Keratinocyte (primary cell): Measurements from ENCODE around the gene ELL. TPM values are rescaled to one million over a fixed set of nuclear protein-coding genes. Genes with fewer than 3 reads are reported as not detected.

Experiments
- DNase-seq: peaks from one replicate; pipeline ENCODE4 v3.0.0-alpha.2; 2011; ENCODE audit warnings: low read depth, missing footprints, low spot score
- FAIRE-seq: peaks from 2 replicates; lab custom pipeline; 2011; peaks lifted over from hg19 to GRCh38; lab: Jason Lieb, UNC
- H2AFZ ChIP-seq: 2 replicates; pipeline ENCODE4 v1.6.0; 2012; ENCODE audit warnings: low read length, control low read depth, inconsistent platforms; ENCODE audit not compliant: control insufficient read depth
- H3K27ac ChIP-seq: 2 replicates; pipeline ENCODE4 v1.5.1; 2011; ENCODE audit warnings: low read length; ENCODE audit not compliant: control insufficient read depth, insufficient read depth
- H3K27me3 ChIP-seq: 3 replicates; pipeline ENCODE4 v1.6.0; 2011; ENCODE audit warnings: low read length; ENCODE audit not compliant: control insufficient read depth, insufficient read depth; ENCODE audit errors: extremely low read depth
- H3K36me3 ChIP-seq, 2 experiments: 2 replicates in 1 of 2; 3 replicates in 1 of 2; pipeline ENCODE4 v1.5.1; 2011; ENCODE audit warnings: low read length in 2 of 2, mild to moderate bottlenecking in 1 of 2; ENCODE audit not compliant: control insufficient read depth in 2 of 2, insufficient read depth in 2 of 2; ENCODE audit errors: extremely low read depth in 1 of 2
- H3K4me1 ChIP-seq: 3 replicates; pipeline ENCODE4 v1.5.1; 2011; ENCODE audit warnings: low read length; ENCODE audit not compliant: control insufficient read depth, insufficient read depth; ENCODE audit errors: extremely low read depth
- H3K4me2 ChIP-seq: 3 replicates; pipeline ENCODE4 v1.6.0; 2011; ENCODE audit warnings: low read depth, low read length; ENCODE audit not compliant: control insufficient read depth, insufficient read depth; ENCODE audit errors: extremely low read depth
- H3K4me3 ChIP-seq, 3 experiments: fragments of 200-600 bp in 1 of 3; sonication (generic) in 1 of 3; 2 replicates in 2 of 3; 3 replicates in 1 of 3; pipeline ENCODE4 v1.5.1; 2011 to 2016; ENCODE audit warnings: low read length in 3 of 3, mild to moderate bottlenecking in 3 of 3, control low read depth in 2 of 3, inconsistent platforms in 1 of 3, low read depth in 1 of 3, mixed read lengths in 1 of 3, mixed run types in 1 of 3, moderate library complexity in 1 of 3; ENCODE audit not compliant: control insufficient read depth in 2 of 3, insufficient read depth in 2 of 3; ENCODE audit errors: extremely low read depth in 1 of 3
- H3K79me2 ChIP-seq: 2 replicates; pipeline ENCODE4 v1.6.0; 2012; ENCODE audit warnings: low read length; ENCODE audit not compliant: control insufficient read depth, insufficient read depth
- H3K9ac ChIP-seq: 3 replicates; pipeline ENCODE4 v1.6.0; 2011; ENCODE audit warnings: low read length; ENCODE audit not compliant: control insufficient read depth, insufficient read depth; ENCODE audit errors: extremely low read depth
- H3K9me1 ChIP-seq: 3 replicates; pipeline ENCODE4 v1.6.0; 2011; ENCODE audit warnings: low read length; ENCODE audit not compliant: control insufficient read depth, insufficient read depth; ENCODE audit errors: extremely low read depth
- H3K9me3 ChIP-seq: 2 replicates; pipeline ENCODE4 v1.5.1; 2012; ENCODE audit warnings: low read depth, low read length; ENCODE audit not compliant: control insufficient read depth
- H4K20me1 ChIP-seq: 3 replicates; pipeline ENCODE4 v1.6.0; 2011; ENCODE audit warnings: low read length; ENCODE audit not compliant: control insufficient read depth, insufficient read depth; ENCODE audit errors: extremely low read depth
- EZH2 ChIP-seq: IDR thresholded peaks from one replicate; pipeline ENCODE4 v1.6.1; 2012; ENCODE audit warnings: inconsistent platforms, mild to moderate bottlenecking, low read length, moderate library complexity
- dilution Hi-C: fragments of 300-500 bp; cut with MboI; formaldehyde crosslinking; loops from one replicate; pipeline ENCODE4 v1.7.0; 2020; ENCODE audit warnings: low sequenced_read_pairs; ENCODE audit not compliant: extremely low pct_ligation_motif_present
- polyA plus RNA-seq, 5 experiments: library from polyadenylated mRNA; depleted of rRNA in 3 of 5; stranded (reverse) in 3 of 5; stranded (forward) in 1 of 5; unstranded in 1 of 5; fragments of >200 nt; gene quantifications; 1 replicate in 1 of 5; 2 replicates in 3 of 5; 3 replicates in 1 of 5; pipeline versions ENCODE4 v1.2.1 to v1.2.3, GENCODE V29; 2011 to 2012; ENCODE audit warnings: missing spikeins in 2 of 5, low read depth in 1 of 5, low replicate concordance in 1 of 5
- TF ChIP-seq, protein P1 (sequence below), 3 experiments: IDR thresholded peaks in 1 of 3; conservative IDR thresholded peaks in 1 of 3; optimal IDR thresholded peaks in 1 of 3; 2 replicates in 2 of 3; 3 replicates in 1 of 3; pipeline versions ENCODE3 to v1.5.1; 2011; ENCODE audit warnings: low read length in 3 of 3, mild to moderate bottlenecking in 3 of 3, moderate library complexity in 2 of 3, control low read depth in 1 of 3, inconsistent platforms in 1 of 3; ENCODE audit not compliant: insufficient read depth in 2 of 3; ENCODE audit errors: extremely low read depth in 1 of 3

ELL gene
- polyA plus RNA-seq, 1 donor (not counting 4 experiments of a cell fraction or from before 2014, with no cell fraction given): 4.4 TPM

DNA sequence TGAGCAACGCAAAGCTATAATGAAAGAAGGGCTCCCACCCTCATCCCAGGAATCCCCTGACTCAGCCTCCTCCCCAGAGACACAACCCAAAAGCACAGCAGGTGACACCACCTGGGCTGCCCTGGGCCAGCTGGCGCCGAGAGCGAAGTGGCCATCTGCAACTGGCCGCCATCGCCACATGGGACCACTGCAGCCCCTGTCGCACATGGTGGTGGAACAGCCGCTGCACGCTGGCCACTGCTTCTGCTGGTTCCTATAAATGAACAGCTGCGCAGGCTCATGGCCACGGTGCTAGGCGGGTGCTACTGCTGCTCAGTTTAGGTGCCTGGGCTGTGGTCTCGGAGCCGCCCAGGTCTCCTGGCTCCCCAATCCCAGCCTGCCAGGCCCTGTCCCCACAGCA is 72.3 kb downstream of the ELL start:
- Histone ChIP-seq H3K79me2 (peaks cover 12% of the 10 kb centered on the region), H3K4me1 (peaks cover 10% of the 10 kb centered on the region), H3K9me3 (no peaks in the 10 kb centered on the region), H2AFZ (no peak overlapping the region), H3K27ac (no peak overlapping the region), H3K4me2 (no peak overlapping the region), H4K20me1 (no peaks in the 10 kb centered on the region), H3K9me1 (no peaks in the 10 kb centered on the region), H3K4me3 (no peak overlapping the region), H3K27me3 (no peaks in the 10 kb centered on the region), H3K36me3 (peaks cover 42 to 50% of the 10 kb centered on the region in 2 experiments), H3K9ac (no peak overlapping the region)
- FAIRE-seq (no peak), DNase-seq (no peak)
- TF ChIP-seq EZH2: no peak
- TF ChIP-seq, protein P1, sequence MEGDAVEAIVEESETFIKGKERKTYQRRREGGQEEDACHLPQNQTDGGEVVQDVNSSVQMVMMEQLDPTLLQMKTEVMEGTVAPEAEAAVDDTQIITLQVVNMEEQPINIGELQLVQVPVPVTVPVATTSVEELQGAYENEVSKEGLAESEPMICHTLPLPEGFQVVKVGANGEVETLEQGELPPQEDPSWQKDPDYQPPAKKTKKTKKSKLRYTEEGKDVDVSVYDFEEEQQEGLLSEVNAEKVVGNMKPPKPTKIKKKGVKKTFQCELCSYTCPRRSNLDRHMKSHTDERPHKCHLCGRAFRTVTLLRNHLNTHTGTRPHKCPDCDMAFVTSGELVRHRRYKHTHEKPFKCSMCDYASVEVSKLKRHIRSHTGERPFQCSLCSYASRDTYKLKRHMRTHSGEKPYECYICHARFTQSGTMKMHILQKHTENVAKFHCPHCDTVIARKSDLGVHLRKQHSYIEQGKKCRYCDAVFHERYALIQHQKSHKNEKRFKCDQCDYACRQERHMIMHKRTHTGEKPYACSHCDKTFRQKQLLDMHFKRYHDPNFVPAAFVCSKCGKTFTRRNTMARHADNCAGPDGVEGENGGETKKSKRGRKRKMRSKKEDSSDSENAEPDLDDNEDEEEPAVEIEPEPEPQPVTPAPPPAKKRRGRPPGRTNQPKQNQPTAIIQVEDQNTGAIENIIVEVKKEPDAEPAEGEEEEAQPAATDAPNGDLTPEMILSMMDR (optimal IDR thresholded peaks at IDR 0.05 in 1 of 3, IDR thresholded peaks at IDR 0.05 in 1 of 3, conservative IDR thresholded peaks at IDR 0.05 in 1 of 3; ENCODE audit: extremely low read depth in 1 of 3, insufficient read depth in 2 of 3, low read length in 3 of 3): no peak
- dilution Hi-C loops: no loop called here

DNA sequence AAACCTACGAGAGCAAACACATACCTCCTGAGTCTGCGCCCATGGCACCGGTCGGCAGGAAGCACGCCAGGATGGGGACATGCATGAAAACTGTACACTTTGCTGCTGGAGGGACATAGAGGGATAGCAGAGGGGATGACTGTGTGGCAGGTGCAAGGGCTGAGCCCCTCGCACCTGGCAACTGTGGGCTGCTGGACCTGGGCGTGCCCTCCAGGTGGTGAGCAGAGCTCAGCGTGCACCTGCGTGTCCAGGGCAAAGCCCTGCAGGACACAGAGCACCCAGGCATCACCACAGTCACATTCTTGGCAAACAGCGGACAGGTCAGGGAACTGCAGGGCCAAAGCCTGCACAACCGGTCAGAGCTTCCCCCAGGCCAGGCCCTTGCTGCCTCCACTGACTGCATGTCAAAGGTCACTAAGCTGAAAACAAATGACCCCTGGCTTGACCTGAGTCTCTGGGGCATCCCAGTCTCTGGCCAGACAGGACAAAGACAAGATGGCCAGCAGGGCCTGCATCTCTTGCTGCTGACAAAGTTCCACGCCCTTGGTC is 75.0 kb downstream of the ELL start:
- H3K9me1 ChIP-seq: peaks cover 3% of the 10 kb centered on the region
- H3K4me1 ChIP-seq: peaks cover 7% of the 10 kb centered on the region
- TF ChIP-seq, protein P1 (optimal IDR thresholded peaks at IDR 0.05 in 1 of 3, IDR thresholded peaks at IDR 0.05 in 1 of 3, conservative IDR thresholded peaks at IDR 0.05 in 1 of 3; ENCODE audit: extremely low read depth in 1 of 3, insufficient read depth in 2 of 3, low read length in 3 of 3): no peak
- no peak for TF ChIP-seq EZH2
- peaks cover 11% of the 10 kb centered on the region for H3K79me2 ChIP-seq
- H3K9me3 ChIP-seq: no peaks in the 10 kb centered on the region
- no peaks in the 10 kb centered on the region for H4K20me1 ChIP-seq
- no peak overlapping the region for H3K9ac ChIP-seq
- no peak overlapping the region for H3K4me3 ChIP-seq
- H3K4me2 ChIP-seq: no peak overlapping the region
- no peak overlapping the region for H2AFZ ChIP-seq
- peaks cover 51 to 60% of the 10 kb centered on the region in 2 experiments for H3K36me3 ChIP-seq
- no peaks in the 10 kb centered on the region for H3K27me3 ChIP-seq
- no peak overlapping the region for H3K27ac ChIP-seq
- DNase-seq: no peak
- dilution Hi-C loops: no loop called here
- no peak for FAIRE-seq
